OCI-LY1 (cell line): ENCODE results near the gene ZSCAN5A.

Experiments used
- EZH2 ChIP-seq: fragments of 200-600 bp; sonication (generic), shearing (Covaris generic); IDR thresholded peaks from 2 replicates; pipeline ENCODE4 v1.8.0; 2017; ENCODE audit warnings: borderline replicate concordance, mixed run types, mild to moderate bottlenecking, antibody characterized with exemption, low read length, moderate library complexity, mixed read lengths
- TF ChIP-seq, protein P1 (sequence below): fragments of 200-600 bp; sonication (generic), shearing (Covaris generic); IDR thresholded peaks from 2 replicates; pipeline ENCODE4 v1.5.1; 2017; ENCODE audit warnings: mild to moderate bottlenecking, antibody characterized with exemption, low read length, moderate library complexity, mixed read lengths

GRCh38 chr19:56222901-56223300, 91.7 kb downstream of the ZSCAN5A start:
- TF ChIP-seq, protein P1, sequence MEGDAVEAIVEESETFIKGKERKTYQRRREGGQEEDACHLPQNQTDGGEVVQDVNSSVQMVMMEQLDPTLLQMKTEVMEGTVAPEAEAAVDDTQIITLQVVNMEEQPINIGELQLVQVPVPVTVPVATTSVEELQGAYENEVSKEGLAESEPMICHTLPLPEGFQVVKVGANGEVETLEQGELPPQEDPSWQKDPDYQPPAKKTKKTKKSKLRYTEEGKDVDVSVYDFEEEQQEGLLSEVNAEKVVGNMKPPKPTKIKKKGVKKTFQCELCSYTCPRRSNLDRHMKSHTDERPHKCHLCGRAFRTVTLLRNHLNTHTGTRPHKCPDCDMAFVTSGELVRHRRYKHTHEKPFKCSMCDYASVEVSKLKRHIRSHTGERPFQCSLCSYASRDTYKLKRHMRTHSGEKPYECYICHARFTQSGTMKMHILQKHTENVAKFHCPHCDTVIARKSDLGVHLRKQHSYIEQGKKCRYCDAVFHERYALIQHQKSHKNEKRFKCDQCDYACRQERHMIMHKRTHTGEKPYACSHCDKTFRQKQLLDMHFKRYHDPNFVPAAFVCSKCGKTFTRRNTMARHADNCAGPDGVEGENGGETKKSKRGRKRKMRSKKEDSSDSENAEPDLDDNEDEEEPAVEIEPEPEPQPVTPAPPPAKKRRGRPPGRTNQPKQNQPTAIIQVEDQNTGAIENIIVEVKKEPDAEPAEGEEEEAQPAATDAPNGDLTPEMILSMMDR = peak; percentile 13; the same call in 1 of the 2 replicates
- no peak for TF ChIP-seq EZH2
